ENCODE data around the gene SPO11.

SPO11 gene

GRCh38 chr20:57312138-57312537, 17.5 kb upstream of the SPO11 start:
- no peak for DNase-seq

- DNase-seq, result no peak
Observed at GRCh38 chr20:57313230-57313629, 16.4 kb upstream of the SPO11 start.

- DNase-seq, result no peak
Observed at GRCh38 chr20:57313951-57314350, 15.7 kb upstream of the SPO11 start.

- no peak for DNase-seq
Observed at GRCh38 chr20:57315083-57315975, 14.3 kb upstream of the SPO11 start.

- no peak for DNase-seq
Observed at GRCh38 chr20:57315976-57316480, 13.6 kb upstream of the SPO11 start.

GRCh38 chr20:57316795-57317201, 12.8 kb upstream of the SPO11 start:
- DNase-seq, result no peak

GRCh38 chr20:57317316-57317788, 12.3 kb upstream of the SPO11 start:
- DNase-seq, result no peak

GRCh38 chr20:57317789-57318371, 11.7 kb upstream of the SPO11 start:
- DNase-seq, result no peak

- no peak for DNase-seq
Observed at GRCh38 chr20:57319584-57319983, 10.0 kb upstream of the SPO11 start.

GRCh38 chr20:57320358-57320757, 9.2 kb upstream of the SPO11 start:
- no peak for DNase-seq

GRCh38 chr20:57321142-57321541, 8.5 kb upstream of the SPO11 start:
- no peak for DNase-seq

GRCh38 chr20:57322476-57322875, 7.1 kb upstream of the SPO11 start:
- DNase-seq, result no peak

- DNase-seq, result no peak
Observed at GRCh38 chr20:57323034-57323433, 6.6 kb upstream of the SPO11 start.

- DNase-seq, result no peak
Observed at GRCh38 chr20:57325632-57326356, 3.8 kb upstream of the SPO11 start.

GRCh38 chr20:57326667-57327455, 2.7 kb upstream of the SPO11 start:
- DNase-seq, result no peak

- no peak for DNase-seq
Observed at GRCh38 chr20:57327820-57328219, 1.8 kb upstream of the SPO11 start.

GRCh38 chr20:57330998-57331397, 1.4 kb downstream of the SPO11 start:
- no peak for DNase-seq

- no peak for DNase-seq
Observed at GRCh38 chr20:57332105-57333089, 2.8 kb downstream of the SPO11 start.

GRCh38 chr20:57335392-57335791, 5.8 kb downstream of the SPO11 start:
- DNase-seq, result no peak

- DNase-seq, result no peak
Observed at GRCh38 chr20:57341663-57342062, 12.1 kb downstream of the SPO11 start.

GRCh38 chr20:57342829-57343228, 13.2 kb downstream of the SPO11 start:
- no peak for DNase-seq
